ENCODE data around the gene SLC27A6.

- TF ChIP-seq, protein P1, sequence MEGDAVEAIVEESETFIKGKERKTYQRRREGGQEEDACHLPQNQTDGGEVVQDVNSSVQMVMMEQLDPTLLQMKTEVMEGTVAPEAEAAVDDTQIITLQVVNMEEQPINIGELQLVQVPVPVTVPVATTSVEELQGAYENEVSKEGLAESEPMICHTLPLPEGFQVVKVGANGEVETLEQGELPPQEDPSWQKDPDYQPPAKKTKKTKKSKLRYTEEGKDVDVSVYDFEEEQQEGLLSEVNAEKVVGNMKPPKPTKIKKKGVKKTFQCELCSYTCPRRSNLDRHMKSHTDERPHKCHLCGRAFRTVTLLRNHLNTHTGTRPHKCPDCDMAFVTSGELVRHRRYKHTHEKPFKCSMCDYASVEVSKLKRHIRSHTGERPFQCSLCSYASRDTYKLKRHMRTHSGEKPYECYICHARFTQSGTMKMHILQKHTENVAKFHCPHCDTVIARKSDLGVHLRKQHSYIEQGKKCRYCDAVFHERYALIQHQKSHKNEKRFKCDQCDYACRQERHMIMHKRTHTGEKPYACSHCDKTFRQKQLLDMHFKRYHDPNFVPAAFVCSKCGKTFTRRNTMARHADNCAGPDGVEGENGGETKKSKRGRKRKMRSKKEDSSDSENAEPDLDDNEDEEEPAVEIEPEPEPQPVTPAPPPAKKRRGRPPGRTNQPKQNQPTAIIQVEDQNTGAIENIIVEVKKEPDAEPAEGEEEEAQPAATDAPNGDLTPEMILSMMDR (IDR thresholded peaks at IDR 0.05), result no peak
- no peak for TF ChIP-seq POLR2A (IDR thresholded peaks at IDR 0.05)
Measured at GRCh38 chr5:128925973-128926372, 39.3 kb upstream of the SLC27A6 start.

Measured in Peyer's patch (tissue), 4 donors.